ENCODE measurements around the gene ABCA2. TPM values are rescaled to one million over a fixed set of nuclear protein-coding genes. Genes with fewer than 3 reads are reported as not detected.

Gene ABCA2
- total RNA-seq, 2 experiments from 2014 or later, result 11.8 to 16.2 TPM

DNA sequence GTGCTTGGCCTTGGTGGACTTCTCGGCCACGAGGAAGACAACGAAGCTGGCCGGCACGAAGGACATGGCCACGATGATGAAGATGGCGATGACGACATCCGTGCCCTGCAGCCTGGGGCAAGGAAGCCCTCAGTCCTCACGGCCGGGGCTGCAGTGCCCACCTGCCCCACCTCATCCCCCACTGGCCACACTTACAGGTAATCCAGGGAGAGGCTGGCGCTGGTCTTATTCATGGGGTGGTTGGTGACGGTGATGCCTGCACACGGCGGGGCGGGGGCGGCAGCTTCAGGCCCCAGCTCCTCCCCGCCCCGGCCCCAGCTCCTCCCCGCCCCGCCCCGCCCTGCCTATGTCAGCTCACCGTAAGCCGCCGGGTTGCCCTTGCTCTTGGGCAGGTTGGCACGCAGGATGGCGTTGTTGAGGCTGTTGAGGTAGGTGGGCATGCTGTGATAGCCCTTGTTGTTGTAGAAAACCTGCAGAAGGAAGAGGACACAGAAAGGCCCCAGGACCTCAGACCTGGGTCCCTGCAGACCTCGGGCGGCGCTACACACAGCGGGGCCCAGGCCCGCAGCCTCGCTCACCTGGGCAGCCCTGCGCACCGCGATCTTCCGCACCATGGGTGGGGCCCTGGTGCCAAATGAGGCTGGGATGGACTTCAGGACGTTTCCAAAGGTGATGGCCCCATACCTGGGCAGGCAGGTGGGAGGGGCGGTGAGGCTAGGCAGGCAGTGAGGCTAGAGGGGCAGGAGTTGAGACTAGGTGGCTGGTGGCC lies 15.9 kb downstream of the ABCA2 start:
- ChIA-PET POLR2A (no interaction called here), CTCF (interaction anchor here (2.5 kb wide), 1 partner anchor 17 kb away, joined by 8 read pairs; no protein-coding TSS in a partner anchor)
- Mint-ChIP-seq H3K4me3 (no peak overlapping the region), H3K9me3 (no peaks in the 10 kb centered on the region), H3K4me1 (ENCODE audit: low read depth) (no peaks in the 10 kb centered on the region), H3K36me3 (ENCODE audit: low read depth) (no peaks in the 10 kb centered on the region), H3K27ac (no peak overlapping the region), H3K27me3 (no peaks in the 10 kb centered on the region)
- ATAC-seq (no peak), DNase-seq (no peak)
- TF ChIP-seq, protein P1, sequence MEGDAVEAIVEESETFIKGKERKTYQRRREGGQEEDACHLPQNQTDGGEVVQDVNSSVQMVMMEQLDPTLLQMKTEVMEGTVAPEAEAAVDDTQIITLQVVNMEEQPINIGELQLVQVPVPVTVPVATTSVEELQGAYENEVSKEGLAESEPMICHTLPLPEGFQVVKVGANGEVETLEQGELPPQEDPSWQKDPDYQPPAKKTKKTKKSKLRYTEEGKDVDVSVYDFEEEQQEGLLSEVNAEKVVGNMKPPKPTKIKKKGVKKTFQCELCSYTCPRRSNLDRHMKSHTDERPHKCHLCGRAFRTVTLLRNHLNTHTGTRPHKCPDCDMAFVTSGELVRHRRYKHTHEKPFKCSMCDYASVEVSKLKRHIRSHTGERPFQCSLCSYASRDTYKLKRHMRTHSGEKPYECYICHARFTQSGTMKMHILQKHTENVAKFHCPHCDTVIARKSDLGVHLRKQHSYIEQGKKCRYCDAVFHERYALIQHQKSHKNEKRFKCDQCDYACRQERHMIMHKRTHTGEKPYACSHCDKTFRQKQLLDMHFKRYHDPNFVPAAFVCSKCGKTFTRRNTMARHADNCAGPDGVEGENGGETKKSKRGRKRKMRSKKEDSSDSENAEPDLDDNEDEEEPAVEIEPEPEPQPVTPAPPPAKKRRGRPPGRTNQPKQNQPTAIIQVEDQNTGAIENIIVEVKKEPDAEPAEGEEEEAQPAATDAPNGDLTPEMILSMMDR (IDR thresholded peaks at IDR 0.05), result no peak
- intact Hi-C loops (cut with micrococcal nuclease), result no loop called here

DNA sequence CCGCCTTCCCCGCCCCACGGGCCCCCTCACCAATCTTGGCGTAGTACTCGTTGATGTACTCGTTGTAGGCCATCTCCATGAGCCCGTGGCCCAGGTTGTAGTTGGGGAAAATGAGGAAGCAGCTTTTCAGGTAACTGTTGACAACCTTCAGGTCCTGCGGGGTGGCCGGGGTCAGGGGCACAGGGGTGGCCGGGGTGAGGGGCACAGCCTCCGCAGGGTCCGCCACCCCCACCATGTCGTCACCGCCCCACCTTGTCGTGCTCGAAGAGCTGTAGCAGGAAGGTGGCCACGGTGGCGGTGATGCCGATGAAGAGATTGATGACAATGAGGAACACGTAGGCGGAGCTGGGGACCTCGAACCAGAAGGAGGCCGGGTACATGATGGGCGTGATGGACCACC lies 16.9 kb downstream of the ABCA2 start:
- Mint-ChIP-seq H3K27ac (no peak overlapping the region), H3K4me1 (ENCODE audit: low read depth) (peaks cover 5% of the 10 kb centered on the region), H3K36me3 (ENCODE audit: low read depth) (no peaks in the 10 kb centered on the region), H3K27me3 (no peaks in the 10 kb centered on the region), H3K4me3 (no peak overlapping the region), H3K9me3 (no peaks in the 10 kb centered on the region)
- DNase-seq (no peak), ATAC-seq (no peak)
- TF ChIP-seq, protein P1 (IDR thresholded peaks at IDR 0.05), result no peak
- POLR2A ChIA-PET, result no interaction called here
- intact Hi-C loops (cut with micrococcal nuclease), result no loop called here
- CTCF ChIA-PET, result interaction anchor here (2.5 kb wide), 1 partner anchor 18 kb away, joined by 8 read pairs; no protein-coding TSS in a partner anchor

DNA sequence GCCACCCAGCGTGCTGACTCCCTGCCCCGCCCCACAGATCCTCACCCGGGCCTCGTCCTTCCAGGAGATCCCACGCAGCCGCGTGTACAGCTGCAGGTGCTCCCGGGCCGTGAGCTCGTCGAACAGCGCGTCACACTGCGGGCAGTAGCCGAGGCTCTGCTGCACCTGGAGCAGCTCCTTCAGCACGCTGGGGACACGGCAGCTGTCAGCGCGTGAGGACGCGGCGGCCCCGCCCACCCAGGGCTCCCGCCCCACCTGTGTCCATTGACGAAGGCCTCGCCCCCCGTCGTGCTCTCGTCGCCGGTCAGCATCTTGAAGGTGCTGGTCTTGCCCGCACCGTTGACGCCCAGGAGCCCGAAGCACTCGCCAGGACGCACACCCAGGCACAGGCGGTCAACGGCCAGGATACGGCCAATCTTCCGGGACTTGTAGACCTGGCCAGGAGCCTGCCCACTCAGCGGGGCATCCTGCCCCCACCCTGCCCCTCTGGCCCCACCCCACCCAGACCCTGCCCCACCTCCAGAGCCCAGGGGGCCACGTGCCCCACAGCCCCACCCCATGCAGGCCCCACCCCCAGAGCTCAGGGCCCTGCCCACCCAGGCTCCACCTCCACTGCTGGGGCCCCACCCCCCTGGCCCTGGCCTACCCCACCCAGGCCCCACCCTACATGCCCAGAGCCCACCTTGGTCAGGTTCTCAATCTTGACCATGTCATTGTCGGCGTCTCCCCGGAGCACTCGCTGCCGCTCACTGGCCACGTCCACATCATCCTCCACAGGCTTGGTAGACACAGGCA lies 17.9 kb downstream of the ABCA2 start:
- H3K4me1 Mint-ChIP-seq (ENCODE audit: low read depth), result peaks cover 13% of the 10 kb centered on the region
- intact Hi-C loops (cut with micrococcal nuclease), result no loop called here
- ChIA-PET CTCF (interaction anchor here (2.5 kb wide), 1 partner anchor 19 kb away, joined by 8 read pairs; no protein-coding TSS in a partner anchor), POLR2A (no interaction called here)
- no peaks in the 10 kb centered on the region for H3K9me3 Mint-ChIP-seq
- no peak for DNase-seq
- no peak overlapping the region for H3K27ac Mint-ChIP-seq
- H3K36me3 Mint-ChIP-seq (ENCODE audit: low read depth), result no peaks in the 10 kb centered on the region
- no peaks in the 10 kb centered on the region for H3K27me3 Mint-ChIP-seq
- TF ChIP-seq, protein P1 (IDR thresholded peaks at IDR 0.05), result no peak
- ATAC-seq, result no peak
- H3K4me3 Mint-ChIP-seq, result no peak overlapping the region

DNA sequence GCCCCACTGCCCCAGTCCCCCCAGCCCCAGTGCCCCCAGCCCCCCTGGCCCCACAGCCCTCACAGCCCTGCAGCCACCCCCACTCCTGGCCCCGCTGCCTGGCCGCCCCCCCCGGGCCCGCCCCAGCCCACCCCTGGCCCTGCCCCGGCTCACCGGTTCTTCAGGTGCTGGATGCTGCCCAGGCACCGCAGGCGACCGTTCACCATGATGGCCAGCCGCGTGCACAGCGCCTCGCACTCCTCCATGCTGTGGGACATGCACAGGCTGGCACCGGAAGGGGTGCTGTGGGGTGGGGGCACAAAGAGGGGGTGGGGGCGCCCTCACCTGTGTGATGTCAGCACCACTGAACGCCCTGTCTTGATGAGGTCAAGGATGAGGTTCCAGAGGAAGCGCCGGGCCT lies 18.8 kb downstream of the ABCA2 start:
- TF ChIP-seq, protein P1 (IDR thresholded peaks at IDR 0.05), result no peak
- no peak overlapping the region for H3K27ac Mint-ChIP-seq
- CTCF ChIA-PET, result no interaction called here
- no peak overlapping the region for H3K4me3 Mint-ChIP-seq
- H3K4me1 Mint-ChIP-seq (ENCODE audit: low read depth), result peaks cover 13% of the 10 kb centered on the region
- intact Hi-C loops (cut with micrococcal nuclease), result no loop called here
- no peaks in the 10 kb centered on the region for H3K9me3 Mint-ChIP-seq
- POLR2A ChIA-PET, result no interaction called here
- ATAC-seq (no peak), DNase-seq (no peak)
- H3K36me3 Mint-ChIP-seq (ENCODE audit: low read depth), result no peaks in the 10 kb centered on the region
- H3K27me3 Mint-ChIP-seq, result no peaks in the 10 kb centered on the region

DNA sequence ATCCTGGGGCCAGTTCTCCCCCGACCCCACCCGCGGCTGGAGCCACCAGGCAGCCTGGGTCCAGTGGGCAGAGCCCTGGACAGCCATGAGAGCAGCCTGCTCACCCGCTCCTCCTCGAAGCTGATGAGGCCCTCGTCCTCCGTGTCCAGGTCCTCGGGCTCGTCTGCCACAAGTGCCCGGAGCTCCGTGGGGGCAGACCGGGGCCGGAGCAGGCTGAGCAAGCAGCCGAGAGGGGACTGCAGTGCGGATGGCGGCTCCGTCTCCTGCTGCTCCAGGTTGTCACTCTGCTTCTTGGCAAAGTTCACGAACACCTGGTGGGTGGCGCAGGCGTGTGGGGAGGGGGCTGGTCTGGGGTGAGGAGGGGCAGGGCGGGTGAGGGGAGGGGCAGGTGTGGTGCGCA lies 19.7 kb downstream of the ABCA2 start:
- CTCF ChIA-PET, result no interaction called here
- no peaks in the 10 kb centered on the region for H3K27me3 Mint-ChIP-seq
- H3K27ac Mint-ChIP-seq, result no peak overlapping the region
- H3K4me1 Mint-ChIP-seq (ENCODE audit: low read depth), result peaks cover 13% of the 10 kb centered on the region
- TF ChIP-seq, protein P1 (IDR thresholded peaks at IDR 0.05), result no peak
- intact Hi-C loops (cut with micrococcal nuclease), result no loop called here
- H3K4me3 Mint-ChIP-seq, result no peak overlapping the region
- no peaks in the 10 kb centered on the region for H3K9me3 Mint-ChIP-seq
- POLR2A ChIA-PET, result no interaction called here
- no peaks in the 10 kb centered on the region for H3K36me3 Mint-ChIP-seq (ENCODE audit: low read depth)
- ATAC-seq (no peak), DNase-seq (no peak)
